ENCODE data around the gene ZIC5.

DNA sequence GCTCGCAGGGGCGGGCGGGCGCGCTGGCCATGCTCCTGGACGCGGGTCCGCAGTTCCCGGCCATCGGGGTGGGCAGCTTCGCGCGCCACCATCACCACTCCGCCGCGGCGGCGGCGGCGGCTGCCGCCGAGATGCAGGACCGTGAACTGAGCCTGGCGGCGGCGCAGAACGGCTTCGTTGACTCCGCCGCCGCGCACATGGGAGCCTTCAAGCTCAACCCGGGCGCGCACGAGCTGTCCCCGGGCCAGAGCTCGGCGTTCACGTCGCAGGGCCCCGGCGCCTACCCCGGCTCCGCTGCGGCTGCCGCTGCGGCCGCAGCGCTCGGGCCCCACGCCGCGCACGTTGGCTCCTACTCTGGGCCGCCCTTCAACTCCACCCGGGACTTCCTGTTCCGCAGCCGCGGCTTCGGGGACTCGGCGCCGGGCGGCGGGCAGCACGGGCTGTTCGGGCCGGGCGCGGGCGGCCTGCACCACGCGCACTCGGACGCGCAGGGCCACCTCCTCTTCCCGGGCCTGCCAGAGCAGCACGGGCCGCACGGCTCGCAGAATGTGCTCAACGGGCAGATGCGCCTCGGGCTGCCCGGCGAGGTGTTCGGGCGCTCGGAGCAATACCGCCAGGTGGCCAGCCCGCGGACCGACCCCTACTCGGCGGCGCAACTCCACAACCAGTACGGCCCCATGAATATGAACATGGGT, 10.6 kb upstream of the ZIC5 start:
- no peak for TF ChIP-seq POLR2A (IDR thresholded peaks at IDR 0.05)
- TF ChIP-seq, protein P1, sequence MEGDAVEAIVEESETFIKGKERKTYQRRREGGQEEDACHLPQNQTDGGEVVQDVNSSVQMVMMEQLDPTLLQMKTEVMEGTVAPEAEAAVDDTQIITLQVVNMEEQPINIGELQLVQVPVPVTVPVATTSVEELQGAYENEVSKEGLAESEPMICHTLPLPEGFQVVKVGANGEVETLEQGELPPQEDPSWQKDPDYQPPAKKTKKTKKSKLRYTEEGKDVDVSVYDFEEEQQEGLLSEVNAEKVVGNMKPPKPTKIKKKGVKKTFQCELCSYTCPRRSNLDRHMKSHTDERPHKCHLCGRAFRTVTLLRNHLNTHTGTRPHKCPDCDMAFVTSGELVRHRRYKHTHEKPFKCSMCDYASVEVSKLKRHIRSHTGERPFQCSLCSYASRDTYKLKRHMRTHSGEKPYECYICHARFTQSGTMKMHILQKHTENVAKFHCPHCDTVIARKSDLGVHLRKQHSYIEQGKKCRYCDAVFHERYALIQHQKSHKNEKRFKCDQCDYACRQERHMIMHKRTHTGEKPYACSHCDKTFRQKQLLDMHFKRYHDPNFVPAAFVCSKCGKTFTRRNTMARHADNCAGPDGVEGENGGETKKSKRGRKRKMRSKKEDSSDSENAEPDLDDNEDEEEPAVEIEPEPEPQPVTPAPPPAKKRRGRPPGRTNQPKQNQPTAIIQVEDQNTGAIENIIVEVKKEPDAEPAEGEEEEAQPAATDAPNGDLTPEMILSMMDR (IDR thresholded peaks at IDR 0.05) = no peak
